ENCODE measurements around the gene BICRA.
"Not testable (repeated sequence)": the region's sequence is repeated elsewhere in the genome, so short reads cannot be mapped to it uniquely, and the experiment has no call there.

DNA sequence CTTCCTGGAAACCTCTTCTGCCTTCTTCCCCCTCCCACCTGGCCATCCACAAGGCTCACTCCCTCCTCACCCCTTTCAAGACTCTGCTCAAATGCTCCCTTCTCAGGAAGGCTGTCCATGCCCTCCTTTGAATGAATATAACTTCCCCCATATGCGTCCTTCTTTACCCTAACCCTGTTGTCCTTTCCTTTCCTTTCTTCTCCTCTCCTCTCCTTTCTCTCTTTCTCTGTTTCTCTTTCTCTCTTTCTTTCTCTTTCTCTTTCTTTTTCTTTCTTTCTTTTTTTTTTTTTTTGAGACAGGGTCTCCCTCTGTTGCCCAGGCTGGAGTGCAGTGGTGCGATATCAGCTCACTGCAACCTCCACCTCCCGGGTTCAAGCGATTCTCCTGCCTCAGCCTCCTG is 119.4 kb downstream of the BICRA start:
- TF ChIP-seq EZH2 (IDR thresholded peaks at IDR 0.05; ENCODE audit: borderline replicate concordance, low read depth, low read length, severe bottlenecking): not testable (repeated sequence)
- TF ChIP-seq, protein P1, sequence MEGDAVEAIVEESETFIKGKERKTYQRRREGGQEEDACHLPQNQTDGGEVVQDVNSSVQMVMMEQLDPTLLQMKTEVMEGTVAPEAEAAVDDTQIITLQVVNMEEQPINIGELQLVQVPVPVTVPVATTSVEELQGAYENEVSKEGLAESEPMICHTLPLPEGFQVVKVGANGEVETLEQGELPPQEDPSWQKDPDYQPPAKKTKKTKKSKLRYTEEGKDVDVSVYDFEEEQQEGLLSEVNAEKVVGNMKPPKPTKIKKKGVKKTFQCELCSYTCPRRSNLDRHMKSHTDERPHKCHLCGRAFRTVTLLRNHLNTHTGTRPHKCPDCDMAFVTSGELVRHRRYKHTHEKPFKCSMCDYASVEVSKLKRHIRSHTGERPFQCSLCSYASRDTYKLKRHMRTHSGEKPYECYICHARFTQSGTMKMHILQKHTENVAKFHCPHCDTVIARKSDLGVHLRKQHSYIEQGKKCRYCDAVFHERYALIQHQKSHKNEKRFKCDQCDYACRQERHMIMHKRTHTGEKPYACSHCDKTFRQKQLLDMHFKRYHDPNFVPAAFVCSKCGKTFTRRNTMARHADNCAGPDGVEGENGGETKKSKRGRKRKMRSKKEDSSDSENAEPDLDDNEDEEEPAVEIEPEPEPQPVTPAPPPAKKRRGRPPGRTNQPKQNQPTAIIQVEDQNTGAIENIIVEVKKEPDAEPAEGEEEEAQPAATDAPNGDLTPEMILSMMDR (IDR thresholded peaks at IDR 0.05; ENCODE audit: borderline replicate concordance, extremely low read depth, low read length, poor library complexity, severe bottlenecking): not testable (repeated sequence)

Data from DND-41 (cell line).